GM19397 (cell line): Measurements from ENCODE around the gene SLC52A3.

Experiments used
- ATAC-seq: cut with Tn5 transposase; IDR thresholded peaks from one replicate; pipeline ENCODE4 v1.9.1; 2021; ENCODE audit warnings: mild to moderate bottlenecking, moderate library complexity; ENCODE audit not compliant: unreplicated experiment

Gene SLC52A3

GRCh38 chr20:770691-771090 lies 2.4 kb upstream of the SLC52A3 start:
- no peak for ATAC-seq

GRCh38 chr20:766906-767305 lies 1.4 kb downstream of the SLC52A3 start:
- no peak for ATAC-seq

GRCh38 chr20:764255-764654 lies 4.0 kb downstream of the SLC52A3 start:
- ATAC-seq = no peak

- ATAC-seq = no peak
These were observed 6.6 kb downstream of the SLC52A3 start for GRCh38 chr20:761418-762381.

GRCh38 chr20:760751-761417 lies 7.4 kb downstream of the SLC52A3 start:
- ATAC-seq = no peak

GRCh38 chr20:757506-757905 lies 10.8 kb downstream of the SLC52A3 start:
- ATAC-seq = no peak

- no peak for ATAC-seq
These were observed 12.4 kb downstream of the SLC52A3 start for GRCh38 chr20:755941-756340.

GRCh38 chr20:754904-755303 lies 13.4 kb downstream of the SLC52A3 start:
- ATAC-seq = no peak

- no peak for ATAC-seq
These were observed 14.2 kb downstream of the SLC52A3 start for GRCh38 chr20:753897-754635.

- ATAC-seq = no peak
These were observed 15.2 kb downstream of the SLC52A3 start for GRCh38 chr20:753136-753535.

- no peak for ATAC-seq
These were observed 16.0 kb downstream of the SLC52A3 start for GRCh38 chr20:752291-752690.

- ATAC-seq = no peak
These were observed 16.5 kb downstream of the SLC52A3 start for GRCh38 chr20:751761-752160.

- ATAC-seq = no peak
These were observed 17.5 kb downstream of the SLC52A3 start for GRCh38 chr20:750801-751200.

GRCh38 chr20:745683-746301 lies 22.5 kb downstream of the SLC52A3 start:
- ATAC-seq = no peak

GRCh38 chr20:742156-742555 lies 26.1 kb downstream of the SLC52A3 start:
- no peak for ATAC-seq

- no peak for ATAC-seq
These were observed 26.7 kb downstream of the SLC52A3 start for GRCh38 chr20:741620-742019.

- ATAC-seq = no peak
These were observed 28.1 kb downstream of the SLC52A3 start for GRCh38 chr20:740162-740561.

GRCh38 chr20:739736-740135 lies 28.6 kb downstream of the SLC52A3 start:
- no peak for ATAC-seq

- no peak for ATAC-seq
These were observed 34.4 kb downstream of the SLC52A3 start for GRCh38 chr20:733861-734260.

- no peak for ATAC-seq
These were observed 35.6 kb downstream of the SLC52A3 start for GRCh38 chr20:732727-733126.
